ENCODE measurements around the gene AOPEP. TPM values are rescaled to one million over a fixed set of nuclear protein-coding genes. Genes with fewer than 3 reads are reported as not detected.

Gene AOPEP
- polyA plus RNA-seq, 1 donor from 2014 or later = 10.0 TPM

DNA sequence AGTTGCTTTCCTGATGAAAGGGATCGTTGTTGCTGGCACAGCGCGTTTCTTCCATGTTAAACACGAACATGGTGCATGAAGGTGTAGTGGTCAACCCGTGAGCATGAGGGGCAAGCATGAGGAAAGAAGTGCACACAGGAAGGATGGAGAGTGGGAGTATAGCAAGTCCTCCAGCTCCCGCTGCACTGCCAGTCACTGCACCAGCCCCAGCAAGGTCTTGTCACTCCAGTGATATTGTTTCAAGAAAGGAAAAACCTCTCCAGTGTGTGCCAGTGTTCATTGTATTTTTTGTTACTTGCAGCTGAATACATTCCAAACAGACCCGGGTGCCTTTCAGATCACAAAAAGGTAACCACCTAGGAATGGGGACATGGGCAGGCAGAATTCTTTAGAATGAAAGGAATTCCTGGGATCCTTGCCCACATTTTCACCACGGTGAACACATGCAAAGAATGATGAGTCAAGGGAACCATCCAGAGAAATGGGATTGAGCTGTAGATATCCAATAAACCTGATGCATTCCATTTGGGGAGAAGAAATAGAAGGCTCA lies 186.3 kb downstream of the AOPEP start:
- H2AFZ ChIP-seq (ENCODE audit: low read depth, low read length) = no peak overlapping the region
- H3K27ac ChIP-seq (ENCODE audit: low read length) = no peak overlapping the region
- H3K9ac ChIP-seq (ENCODE audit: low read length) = no peak overlapping the region
- no peaks in the 10 kb centered on the region for H3K9me2 ChIP-seq (ENCODE audit: insufficient read depth, low read length)
- no peaks in the 10 kb centered on the region for H3K36me3 ChIP-seq (ENCODE audit: insufficient read depth, low read length)
- no peaks in the 10 kb centered on the region for H3F3A ChIP-seq (ENCODE audit: insufficient read depth, low read length, poor library complexity, severe bottlenecking)
- no peak overlapping the region for H3K4me3 ChIP-seq (ENCODE audit: low read length)
- H3K27me3 ChIP-seq (ENCODE audit: insufficient read depth, low read depth, low read length) = no peaks in the 10 kb centered on the region
- H4K20me1 ChIP-seq (ENCODE audit: insufficient read depth) = no peaks in the 10 kb centered on the region
- TF ChIP-seq EZH2 (IDR thresholded peaks at IDR 0.05; ENCODE audit: borderline replicate concordance, insufficient read depth, low read length, poor library complexity, severe bottlenecking) (no peak), EP300 (conservative IDR thresholded peaks at IDR 0.05; ENCODE audit: poor library complexity, severe bottlenecking) (no peak), RAD21 (conservative IDR thresholded peaks at IDR 0.05) (no peak), MXI1 (conservative IDR thresholded peaks at IDR 0.05; ENCODE audit: poor library complexity, severe bottlenecking) (no peak), TAF1 (IDR thresholded peaks at IDR 0.05; ENCODE audit: low read depth) (no peak), POLR2AphosphoS5 (IDR thresholded peaks at IDR 0.05) (no peak)
- TF ChIP-seq, protein P1, sequence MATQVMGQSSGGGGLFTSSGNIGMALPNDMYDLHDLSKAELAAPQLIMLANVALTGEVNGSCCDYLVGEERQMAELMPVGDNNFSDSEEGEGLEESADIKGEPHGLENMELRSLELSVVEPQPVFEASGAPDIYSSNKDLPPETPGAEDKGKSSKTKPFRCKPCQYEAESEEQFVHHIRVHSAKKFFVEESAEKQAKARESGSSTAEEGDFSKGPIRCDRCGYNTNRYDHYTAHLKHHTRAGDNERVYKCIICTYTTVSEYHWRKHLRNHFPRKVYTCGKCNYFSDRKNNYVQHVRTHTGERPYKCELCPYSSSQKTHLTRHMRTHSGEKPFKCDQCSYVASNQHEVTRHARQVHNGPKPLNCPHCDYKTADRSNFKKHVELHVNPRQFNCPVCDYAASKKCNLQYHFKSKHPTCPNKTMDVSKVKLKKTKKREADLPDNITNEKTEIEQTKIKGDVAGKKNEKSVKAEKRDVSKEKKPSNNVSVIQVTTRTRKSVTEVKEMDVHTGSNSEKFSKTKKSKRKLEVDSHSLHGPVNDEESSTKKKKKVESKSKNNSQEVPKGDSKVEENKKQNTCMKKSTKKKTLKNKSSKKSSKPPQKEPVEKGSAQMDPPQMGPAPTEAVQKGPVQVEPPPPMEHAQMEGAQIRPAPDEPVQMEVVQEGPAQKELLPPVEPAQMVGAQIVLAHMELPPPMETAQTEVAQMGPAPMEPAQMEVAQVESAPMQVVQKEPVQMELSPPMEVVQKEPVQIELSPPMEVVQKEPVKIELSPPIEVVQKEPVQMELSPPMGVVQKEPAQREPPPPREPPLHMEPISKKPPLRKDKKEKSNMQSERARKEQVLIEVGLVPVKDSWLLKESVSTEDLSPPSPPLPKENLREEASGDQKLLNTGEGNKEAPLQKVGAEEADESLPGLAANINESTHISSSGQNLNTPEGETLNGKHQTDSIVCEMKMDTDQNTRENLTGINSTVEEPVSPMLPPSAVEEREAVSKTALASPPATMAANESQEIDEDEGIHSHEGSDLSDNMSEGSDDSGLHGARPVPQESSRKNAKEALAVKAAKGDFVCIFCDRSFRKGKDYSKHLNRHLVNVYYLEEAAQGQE (IDR thresholded peaks at IDR 0.05; ENCODE audit: borderline replicate concordance) = no peak
- H3K4me2 ChIP-seq (ENCODE audit: low read length) = no peak overlapping the region
- H3K9me3 ChIP-seq (ENCODE audit: low read length) = no peaks in the 10 kb centered on the region
- no peaks in the 10 kb centered on the region for H3K79me2 ChIP-seq (replicated peaks; ENCODE audit: insufficient read depth, low read length)

DNA sequence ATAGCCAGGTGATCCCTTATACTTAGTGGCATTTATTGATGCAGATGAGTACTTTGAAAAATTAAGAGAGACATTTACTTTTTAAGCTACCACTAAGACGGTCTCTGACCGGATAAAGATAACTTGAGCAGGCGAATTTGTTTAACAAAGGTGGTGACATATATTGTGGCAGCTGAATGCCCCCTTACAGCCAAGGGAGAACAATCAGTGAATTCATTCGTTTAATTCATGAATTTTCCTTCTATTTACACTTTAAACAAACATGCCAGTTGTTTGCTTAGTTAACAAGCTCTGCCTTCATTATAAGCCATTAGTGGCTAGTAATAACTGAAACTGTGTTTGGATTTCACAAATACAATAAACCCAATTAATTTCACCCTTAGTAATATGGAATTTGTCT lies 187.1 kb downstream of the AOPEP start:
- no peaks in the 10 kb centered on the region for H3K79me2 ChIP-seq (replicated peaks; ENCODE audit: insufficient read depth, low read length)
- H3K9me3 ChIP-seq (ENCODE audit: low read length) = no peaks in the 10 kb centered on the region
- H3K4me3 ChIP-seq (ENCODE audit: low read length) = no peak overlapping the region
- no peak overlapping the region for H3K27ac ChIP-seq (ENCODE audit: low read length)
- H3F3A ChIP-seq (ENCODE audit: insufficient read depth, low read length, poor library complexity, severe bottlenecking) = no peaks in the 10 kb centered on the region
- no peaks in the 10 kb centered on the region for H3K9me2 ChIP-seq (ENCODE audit: insufficient read depth, low read length)
- H4K20me1 ChIP-seq (ENCODE audit: insufficient read depth) = no peaks in the 10 kb centered on the region
- H3K9ac ChIP-seq (ENCODE audit: low read length) = no peak overlapping the region
- no peaks in the 10 kb centered on the region for H3K27me3 ChIP-seq (ENCODE audit: insufficient read depth, low read depth, low read length)
- H3K4me2 ChIP-seq (ENCODE audit: low read length) = no peak overlapping the region
- TF ChIP-seq, protein P2, sequence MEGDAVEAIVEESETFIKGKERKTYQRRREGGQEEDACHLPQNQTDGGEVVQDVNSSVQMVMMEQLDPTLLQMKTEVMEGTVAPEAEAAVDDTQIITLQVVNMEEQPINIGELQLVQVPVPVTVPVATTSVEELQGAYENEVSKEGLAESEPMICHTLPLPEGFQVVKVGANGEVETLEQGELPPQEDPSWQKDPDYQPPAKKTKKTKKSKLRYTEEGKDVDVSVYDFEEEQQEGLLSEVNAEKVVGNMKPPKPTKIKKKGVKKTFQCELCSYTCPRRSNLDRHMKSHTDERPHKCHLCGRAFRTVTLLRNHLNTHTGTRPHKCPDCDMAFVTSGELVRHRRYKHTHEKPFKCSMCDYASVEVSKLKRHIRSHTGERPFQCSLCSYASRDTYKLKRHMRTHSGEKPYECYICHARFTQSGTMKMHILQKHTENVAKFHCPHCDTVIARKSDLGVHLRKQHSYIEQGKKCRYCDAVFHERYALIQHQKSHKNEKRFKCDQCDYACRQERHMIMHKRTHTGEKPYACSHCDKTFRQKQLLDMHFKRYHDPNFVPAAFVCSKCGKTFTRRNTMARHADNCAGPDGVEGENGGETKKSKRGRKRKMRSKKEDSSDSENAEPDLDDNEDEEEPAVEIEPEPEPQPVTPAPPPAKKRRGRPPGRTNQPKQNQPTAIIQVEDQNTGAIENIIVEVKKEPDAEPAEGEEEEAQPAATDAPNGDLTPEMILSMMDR (IDR thresholded peaks at IDR 0.05; ENCODE audit: poor library complexity, severe bottlenecking) = no peak
- TF ChIP-seq TAF1 (IDR thresholded peaks at IDR 0.05; ENCODE audit: low read depth) = no peak
- H3K36me3 ChIP-seq (ENCODE audit: insufficient read depth, low read length) = no peaks in the 10 kb centered on the region
- no peak overlapping the region for H2AFZ ChIP-seq (ENCODE audit: low read depth, low read length)
